Upper lobe of left lung (tissue), 6 donors: ENCODE results near the gene KCNAB3. TPM values are rescaled to one million over a fixed set of nuclear protein-coding genes. Genes with fewer than 3 reads are reported as not detected.

Source experiments
- ATAC-seq, 2 donors: fragments of 200-7000 bp; cut with Tn5 transposase; one replicate each; pipeline ENCODE4 v1.9.1; 2022; ENCODE audit warnings: mild to moderate bottlenecking in 2 of 2, moderate library complexity in 2 of 2; ENCODE audit not compliant: low FRiP score in 2 of 2
- DNase-seq, 2 donors: peaks; one replicate each; pipeline ENCODE4 v3.0.0-alpha.2; 2019 to 2020
- H3K27ac ChIP-seq, 4 donors: fragments of 200-600 bp; sonication (generic); one replicate each; pipeline ENCODE4 v1.5.1; 2016 to 2019
- H3K27me3 ChIP-seq, 4 donors: fragments of 200-600 bp; sonication (generic); one replicate each; pipeline ENCODE4 v1.5.1; 2017 to 2019
- H3K36me3 ChIP-seq, 4 donors: fragments of 200-600 bp; sonication (generic); one replicate each; pipeline ENCODE4 v1.5.1; 2016 to 2019
- H3K4me1 ChIP-seq, 4 donors: fragments of 200-600 bp; sonication (generic); one replicate each; pipeline ENCODE4 v1.5.1; 2018 to 2019
- H3K4me3 ChIP-seq, 4 donors: fragments of 200-600 bp; sonication (generic); one replicate each; pipeline ENCODE4 v1.5.1; 2017 to 2019; ENCODE audit warnings: mild to moderate bottlenecking in 2 of 4, moderate library complexity in 1 of 4
- H3K9me3 ChIP-seq, 4 donors: fragments of 200-600 bp; sonication (generic); one replicate each; pipeline ENCODE4 v1.5.1; 2018 to 2019
- EP300 ChIP-seq, 4 donors: sonication (generic); formaldehyde crosslinking; IDR thresholded peaks; one replicate each; pipeline ENCODE4 v1.5.1; 2017; ENCODE audit warnings: antibody characterized with exemption in 4 of 4, control low read depth in 2 of 4
- POLR2A ChIP-seq, 4 donors: fragments of 450-650 bp; IDR thresholded peaks; one replicate each; pipeline ENCODE4 v1.5.1; 2016 to 2017; ENCODE audit warnings: antibody characterized with exemption in 4 of 4, mild to moderate bottlenecking in 2 of 4
- POLR2AphosphoS5 ChIP-seq, 2 donors: sonication (generic); formaldehyde crosslinking; IDR thresholded peaks; one replicate each; pipeline ENCODE4 v1.5.1; 2017; ENCODE audit warnings: antibody characterized with exemption in 2 of 2
- WGBS, 2 donors: methylation state at CpG; one replicate each; pipeline ENCODE4 v1.1.5; 2017 to 2018; 5-methylcytosine and 5-hydroxymethylcytosine counted together
- total RNA-seq, 6 donors: library from RNA; depleted of rRNA in 4 of 6; stranded (reverse); fragments of >200 nt in 4 of 6; gene quantifications; one replicate each; pipeline versions ENCODE4 v1.1.0 to v1.2.1, GENCODE V29; 2016 to 2021
- TF ChIP-seq, protein P1 (sequence below), 6 experiments: fragments of 450-650 bp in 4 of 6; fragments of 200-600 bp in 2 of 6; sonication (generic) in 2 of 6; IDR thresholded peaks; one replicate each; pipeline ENCODE4 v1.5.1; 2016 to 2019; ENCODE audit warnings: antibody characterized with exemption in 6 of 6
- donor health status: DM: no; HTN: no; CAD: no; lungs with moderate emphysema.
- donor health status: DM: no; HTN: yes; CAD: no; lungs with severe emphysema.

The KCNAB3 gene
- total RNA-seq, 6 donors from 2014 or later = 4.2 to 10.0 (median 5.7) TPM

DNA sequence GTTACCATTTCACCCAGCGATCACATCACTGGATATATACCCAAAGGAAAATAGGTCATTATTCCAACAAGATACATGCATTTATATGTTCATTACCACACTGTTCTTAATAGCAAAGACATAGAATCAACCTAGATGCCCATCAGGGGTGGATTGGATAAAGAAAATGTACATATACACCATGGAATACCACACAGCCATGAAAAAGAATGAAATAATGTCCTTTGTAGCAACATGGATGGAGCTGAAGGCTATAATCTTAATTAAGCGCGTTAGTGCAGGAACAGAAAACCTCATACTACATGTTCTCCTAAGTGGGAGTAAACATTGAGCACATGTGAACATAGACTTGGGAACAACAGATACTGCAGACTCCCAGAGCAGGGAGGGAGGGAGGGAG is 20.9 kb upstream of the KCNAB3 start:
- ATAC-seq = no peak
- WGBS, 2 donors = 59 to 62% methylated on average over 3 of the region's 3 CpGs
- no peak for DNase-seq

DNA sequence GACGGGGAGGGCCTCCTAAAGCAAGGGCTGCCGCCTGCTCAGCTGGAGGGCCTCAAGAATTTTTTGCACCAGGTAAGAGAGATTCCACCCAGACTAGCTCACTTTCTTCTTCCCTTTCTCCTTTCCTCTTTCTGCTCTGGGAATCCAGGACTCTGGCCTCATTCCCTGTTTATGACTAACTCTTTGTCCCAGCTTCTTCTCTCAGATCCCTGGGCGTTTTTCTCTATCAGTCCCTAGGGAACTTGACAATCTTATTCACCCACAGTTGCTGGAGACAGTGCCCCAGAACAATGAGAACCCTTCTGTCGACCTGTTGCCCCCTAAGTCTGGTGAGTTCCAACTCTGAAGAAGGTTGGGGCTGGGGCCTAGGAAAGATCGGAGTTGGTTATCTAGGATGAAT is 18.0 kb upstream of the KCNAB3 start:
- H3K4me3 ChIP-seq = no peak overlapping the region
- no peaks in the 10 kb centered on the region for H3K4me1 ChIP-seq
- H3K36me3 ChIP-seq = peaks cover 48 to 71% (median 61%) of the 10 kb centered on the region in 4 donors
- WGBS, 2 donors = 86 to 91% methylated on average over 5 of the region's 5 CpGs
- no peak for TF ChIP-seq POLR2A (IDR thresholded peaks at IDR 0.05)
- TF ChIP-seq, protein P1, sequence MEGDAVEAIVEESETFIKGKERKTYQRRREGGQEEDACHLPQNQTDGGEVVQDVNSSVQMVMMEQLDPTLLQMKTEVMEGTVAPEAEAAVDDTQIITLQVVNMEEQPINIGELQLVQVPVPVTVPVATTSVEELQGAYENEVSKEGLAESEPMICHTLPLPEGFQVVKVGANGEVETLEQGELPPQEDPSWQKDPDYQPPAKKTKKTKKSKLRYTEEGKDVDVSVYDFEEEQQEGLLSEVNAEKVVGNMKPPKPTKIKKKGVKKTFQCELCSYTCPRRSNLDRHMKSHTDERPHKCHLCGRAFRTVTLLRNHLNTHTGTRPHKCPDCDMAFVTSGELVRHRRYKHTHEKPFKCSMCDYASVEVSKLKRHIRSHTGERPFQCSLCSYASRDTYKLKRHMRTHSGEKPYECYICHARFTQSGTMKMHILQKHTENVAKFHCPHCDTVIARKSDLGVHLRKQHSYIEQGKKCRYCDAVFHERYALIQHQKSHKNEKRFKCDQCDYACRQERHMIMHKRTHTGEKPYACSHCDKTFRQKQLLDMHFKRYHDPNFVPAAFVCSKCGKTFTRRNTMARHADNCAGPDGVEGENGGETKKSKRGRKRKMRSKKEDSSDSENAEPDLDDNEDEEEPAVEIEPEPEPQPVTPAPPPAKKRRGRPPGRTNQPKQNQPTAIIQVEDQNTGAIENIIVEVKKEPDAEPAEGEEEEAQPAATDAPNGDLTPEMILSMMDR (IDR thresholded peaks at IDR 0.05) = no peak
- no peak for TF ChIP-seq POLR2AphosphoS5 (IDR thresholded peaks at IDR 0.05)
- no peak for TF ChIP-seq EP300 (IDR thresholded peaks at IDR 0.05)
- ATAC-seq = no peak
- H3K9me3 ChIP-seq = no peaks in the 10 kb centered on the region
- no peak for DNase-seq
- H3K27me3 ChIP-seq = no peaks in the 10 kb centered on the region
- H3K27ac ChIP-seq = no peak overlapping the region

More for the DNA sequence above, 20.9 kb upstream of the KCNAB3 start:
- Histone ChIP-seq H3K27ac (peak overlapping the region in 2 of 4 donors; percentile 59 to 67), H3K4me1 (peaks cover 0 to 6% (median under 1%) of the 10 kb centered on the region in 4 donors), H3K9me3 (no peaks in the 10 kb centered on the region), H3K4me3 (no peak overlapping the region), H3K36me3 (peaks cover 25 to 43% (median 35%) of the 10 kb centered on the region in 4 donors), H3K27me3 (no peaks in the 10 kb centered on the region)
- TF ChIP-seq POLR2A (IDR thresholded peaks at IDR 0.05) = no peak

DNA sequence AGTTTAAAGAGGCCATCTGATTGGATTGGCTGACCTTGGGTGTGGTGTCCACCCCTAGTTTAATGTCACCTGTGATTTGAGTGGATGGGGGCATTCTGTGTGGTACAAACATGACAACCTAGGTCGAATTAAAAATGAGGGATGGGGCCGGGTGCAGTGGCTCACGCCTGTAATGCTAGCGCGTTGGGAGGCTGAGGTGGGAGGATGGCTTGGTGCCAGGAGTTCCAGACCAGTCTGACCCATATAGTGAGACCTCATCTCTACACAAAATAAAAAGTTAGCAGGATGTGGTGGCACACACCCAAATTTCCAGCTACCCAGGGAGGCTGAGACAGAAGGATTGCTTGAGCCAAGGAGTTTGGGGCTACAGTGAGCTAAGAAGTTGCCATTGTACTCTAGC is 16.8 kb upstream of the KCNAB3 start:
- TF ChIP-seq EP300 (IDR thresholded peaks at IDR 0.05) = no peak
- TF ChIP-seq POLR2AphosphoS5 (IDR thresholded peaks at IDR 0.05) = no peak
- TF ChIP-seq, protein P1 (IDR thresholded peaks at IDR 0.05) = no peak
- TF ChIP-seq POLR2A (IDR thresholded peaks at IDR 0.05) = no peak
- Histone ChIP-seq H3K27me3 (no peaks in the 10 kb centered on the region), H3K9me3 (no peaks in the 10 kb centered on the region), H3K36me3 (peaks cover 52 to 78% (median 65%) of the 10 kb centered on the region in 4 donors), H3K4me1 (no peaks in the 10 kb centered on the region), H3K27ac (no peak overlapping the region), H3K4me3 (no peak overlapping the region)
- 74 to 75% methylated on average over 5 of the region's 5 CpGs for WGBS, 2 donors
- DNase-seq (no peak), ATAC-seq (no peak)

DNA sequence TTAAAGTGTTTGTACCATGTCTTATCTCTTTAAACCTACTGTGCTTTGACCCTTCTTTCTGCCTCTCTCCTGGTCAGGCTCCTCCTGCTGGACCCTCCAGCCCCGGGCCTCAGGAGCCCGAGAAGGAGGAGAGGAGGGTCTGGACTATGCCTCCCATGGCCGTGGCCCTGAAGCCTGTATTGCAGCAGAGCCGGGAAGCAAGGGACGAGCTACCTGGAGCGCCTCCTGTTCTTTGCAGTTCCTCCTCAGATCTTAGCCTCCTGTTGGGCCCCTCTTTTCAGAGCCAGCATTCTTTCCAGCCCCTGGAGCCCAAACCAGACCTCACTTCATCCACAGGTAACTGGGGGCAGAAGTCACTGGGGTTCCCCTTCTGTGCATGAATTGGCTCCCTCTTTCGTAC is 16.0 kb upstream of the KCNAB3 start:
- WGBS, 2 donors = 83 to 86% methylated on average over 7 of the region's 7 CpGs
- Histone ChIP-seq H3K4me1 (no peaks in the 10 kb centered on the region), H3K27ac (no peak overlapping the region), H3K4me3 (no peak overlapping the region), H3K9me3 (no peaks in the 10 kb centered on the region), H3K36me3 (peaks cover 59 to 86% (median 72%) of the 10 kb centered on the region in 4 donors), H3K27me3 (no peaks in the 10 kb centered on the region)
- DNase-seq (no peak), ATAC-seq (no peak)
- TF ChIP-seq, protein P1 (IDR thresholded peaks at IDR 0.05) = no peak
- TF ChIP-seq EP300 (IDR thresholded peaks at IDR 0.05) (no peak), POLR2A (IDR thresholded peaks at IDR 0.05) (no peak), POLR2AphosphoS5 (IDR thresholded peaks at IDR 0.05) (no peak)

DNA sequence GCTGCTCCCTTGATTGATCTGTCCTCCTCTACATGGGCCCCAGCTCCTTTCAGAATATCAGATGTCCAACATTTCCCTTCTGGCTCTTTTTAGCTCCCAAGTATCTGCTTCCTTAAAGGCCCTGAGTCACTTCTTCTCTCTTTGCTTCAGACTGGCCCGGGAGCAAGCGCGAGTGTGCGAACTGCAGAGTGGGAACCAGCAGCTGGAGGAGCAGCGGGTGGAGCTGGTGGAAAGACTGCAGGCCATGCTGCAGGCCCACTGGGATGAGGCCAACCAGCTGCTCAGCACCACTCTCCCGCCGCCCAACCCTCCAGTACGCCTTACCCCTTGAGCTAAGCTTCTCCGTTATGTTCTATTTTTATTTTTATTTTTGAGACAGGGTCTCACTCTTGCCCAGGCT is 14.7 kb upstream of the KCNAB3 start:
- WGBS, 2 donors = 96 to 98% methylated on average over 9 of the region's 9 CpGs
- Histone ChIP-seq H3K27ac (no peak overlapping the region), H3K4me1 (no peaks in the 10 kb centered on the region), H3K36me3 (peaks cover 62 to 93% (median 81%) of the 10 kb centered on the region in 4 donors), H3K4me3 (no peak overlapping the region), H3K27me3 (no peaks in the 10 kb centered on the region), H3K9me3 (no peaks in the 10 kb centered on the region)
- TF ChIP-seq, protein P1 (IDR thresholded peaks at IDR 0.05) = no peak
- TF ChIP-seq POLR2A (IDR thresholded peaks at IDR 0.05) (no peak), POLR2AphosphoS5 (IDR thresholded peaks at IDR 0.05) (no peak), EP300 (IDR thresholded peaks at IDR 0.05) (no peak)
- ATAC-seq (no peak), DNase-seq (no peak)
